ENCODE measurements around the gene LARGE1.

- no peak for TF ChIP-seq BHLHE40 (IDR thresholded peaks at IDR 0.05; ENCODE audit: low read depth, low read length)
- TF ChIP-seq RAD21 (IDR thresholded peaks at IDR 0.05; ENCODE audit: low read length) = no peak
- no peak for TF ChIP-seq CTCF (conservative IDR thresholded peaks at IDR 0.05; ENCODE audit: low read depth, low read length)
- TF ChIP-seq, protein P1, sequence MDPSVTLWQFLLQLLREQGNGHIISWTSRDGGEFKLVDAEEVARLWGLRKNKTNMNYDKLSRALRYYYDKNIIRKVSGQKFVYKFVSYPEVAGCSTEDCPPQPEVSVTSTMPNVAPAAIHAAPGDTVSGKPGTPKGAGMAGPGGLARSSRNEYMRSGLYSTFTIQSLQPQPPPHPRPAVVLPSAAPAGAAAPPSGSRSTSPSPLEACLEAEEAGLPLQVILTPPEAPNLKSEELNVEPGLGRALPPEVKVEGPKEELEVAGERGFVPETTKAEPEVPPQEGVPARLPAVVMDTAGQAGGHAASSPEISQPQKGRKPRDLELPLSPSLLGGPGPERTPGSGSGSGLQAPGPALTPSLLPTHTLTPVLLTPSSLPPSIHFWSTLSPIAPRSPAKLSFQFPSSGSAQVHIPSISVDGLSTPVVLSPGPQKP (IDR thresholded peaks at IDR 0.05; ENCODE audit: borderline replicate concordance, low read depth, low read length) = no peak
- TF ChIP-seq POLR2A (IDR thresholded peaks at IDR 0.05; ENCODE audit: low read depth, low read length) = no peak
Observed at GRCh38 chr22:33361581-33361980, 558.7 kb downstream of the LARGE1 start.

Data from IMR-90 (cell line).